HG03066 (cell line): ENCODE results near the gene RAX2.

Experiments used
- ATAC-seq: cut with Tn5 transposase; IDR thresholded peaks from one replicate; pipeline ENCODE4 v1.9.1; 2021; ENCODE audit warnings: low read depth; ENCODE audit not compliant: unreplicated experiment

RAX2 gene

GRCh38 chr19:3733549-3734309, 38.3 kb downstream of the RAX2 start:
- no peak for ATAC-seq

GRCh38 chr19:3732108-3732507, 39.9 kb downstream of the RAX2 start:
- ATAC-seq = no peak

DNA sequence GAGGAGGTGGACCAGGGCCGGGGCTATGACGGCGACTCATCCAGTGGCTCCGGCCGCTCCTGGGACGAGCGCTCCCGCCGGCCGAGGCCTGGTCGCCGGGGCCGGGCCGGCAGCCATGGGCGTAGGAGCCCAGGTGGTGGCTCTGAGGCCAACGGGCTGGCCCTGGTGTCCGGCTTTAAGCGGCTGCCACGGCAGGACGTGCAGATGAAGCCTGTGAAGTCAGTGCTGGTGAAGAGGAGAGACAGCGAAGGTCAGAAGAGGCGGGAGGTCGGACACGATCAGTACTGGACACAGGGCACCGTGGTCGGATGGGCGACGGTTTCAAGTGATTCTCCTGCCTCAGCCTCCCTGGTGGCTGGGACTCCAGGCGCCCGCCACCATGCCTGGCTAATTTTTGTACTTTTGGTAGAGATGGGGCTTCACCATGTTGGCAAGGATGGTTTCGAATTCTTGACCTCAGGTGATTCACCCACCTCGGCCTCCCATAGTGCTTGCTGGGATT, 41.5 kb downstream of the RAX2 start:
- no peak for ATAC-seq

DNA sequence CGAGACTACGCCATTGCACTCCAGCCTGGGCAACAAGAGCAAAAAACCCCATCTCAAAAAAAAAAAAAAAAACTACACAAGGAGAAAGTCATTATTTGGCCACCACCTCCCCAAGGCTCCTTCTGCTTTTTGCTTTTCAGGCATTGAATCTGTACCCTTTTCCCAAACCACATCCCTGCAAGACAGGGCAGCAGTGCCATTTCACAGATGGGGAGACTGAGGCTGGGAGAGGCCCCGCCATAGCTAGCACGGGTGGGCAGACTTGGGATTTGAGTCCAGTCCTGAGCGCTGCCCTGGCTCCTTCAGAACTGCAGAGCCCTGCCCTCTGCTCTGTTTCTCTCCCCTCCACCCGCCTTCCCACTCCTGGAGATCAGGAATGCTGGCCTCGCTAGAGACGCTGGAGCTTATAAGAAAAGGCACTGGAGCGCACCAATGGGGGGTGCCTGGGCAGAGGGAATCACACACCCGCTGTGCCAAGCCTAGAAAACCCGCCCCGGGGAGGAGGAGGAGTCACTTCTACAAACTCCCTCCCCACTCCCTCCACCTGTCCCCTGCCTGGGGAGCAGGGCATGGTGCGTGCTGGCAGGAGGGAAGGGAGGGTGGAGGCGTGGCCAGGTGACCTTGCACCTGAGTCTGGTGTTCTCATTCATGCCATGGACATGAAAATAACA, 46.3 kb downstream of the RAX2 start:
- ATAC-seq = no peak

DNA sequence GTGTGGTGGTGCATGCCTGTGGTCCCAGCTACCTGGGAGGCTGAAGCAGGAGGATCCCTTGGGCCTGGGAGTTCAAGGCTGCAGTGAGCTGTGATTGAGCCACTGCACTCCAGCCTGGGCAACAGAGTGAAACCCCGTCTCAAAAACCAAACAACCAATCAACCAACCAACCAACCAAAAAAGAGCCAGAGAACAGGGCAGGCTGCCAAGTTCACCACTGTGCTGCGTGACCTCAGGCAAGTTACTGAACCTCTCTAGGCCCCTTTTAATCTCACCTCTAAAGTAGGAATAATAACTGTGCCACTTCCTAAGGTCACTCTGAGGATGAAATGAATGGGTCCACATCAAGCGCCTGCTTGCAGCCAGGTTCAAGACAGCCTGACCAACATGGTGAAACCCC, 46.9 kb downstream of the RAX2 start:
- no peak for ATAC-seq

GRCh38 chr19:3723883-3724282, 48.1 kb downstream of the RAX2 start:
- ATAC-seq = no peak

DNA sequence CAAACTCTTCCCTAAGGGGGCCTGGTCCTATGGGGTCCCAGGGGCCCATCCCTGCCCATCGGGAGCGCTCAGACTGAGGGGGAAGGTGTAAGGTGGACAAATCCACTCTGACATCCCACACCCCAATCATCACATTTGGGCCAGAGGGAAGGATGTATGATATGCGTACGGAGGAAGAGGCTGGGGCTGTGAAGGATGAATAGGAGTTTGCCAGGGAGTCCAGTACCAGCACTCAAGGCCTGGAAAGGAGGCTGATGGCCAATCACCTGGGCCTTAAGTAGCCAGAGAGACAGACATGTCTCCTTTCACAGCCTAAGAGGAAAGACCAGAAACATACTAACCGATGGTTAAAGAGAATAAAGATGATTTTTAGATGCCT, 48.9 kb downstream of the RAX2 start:
- no peak for ATAC-seq

DNA sequence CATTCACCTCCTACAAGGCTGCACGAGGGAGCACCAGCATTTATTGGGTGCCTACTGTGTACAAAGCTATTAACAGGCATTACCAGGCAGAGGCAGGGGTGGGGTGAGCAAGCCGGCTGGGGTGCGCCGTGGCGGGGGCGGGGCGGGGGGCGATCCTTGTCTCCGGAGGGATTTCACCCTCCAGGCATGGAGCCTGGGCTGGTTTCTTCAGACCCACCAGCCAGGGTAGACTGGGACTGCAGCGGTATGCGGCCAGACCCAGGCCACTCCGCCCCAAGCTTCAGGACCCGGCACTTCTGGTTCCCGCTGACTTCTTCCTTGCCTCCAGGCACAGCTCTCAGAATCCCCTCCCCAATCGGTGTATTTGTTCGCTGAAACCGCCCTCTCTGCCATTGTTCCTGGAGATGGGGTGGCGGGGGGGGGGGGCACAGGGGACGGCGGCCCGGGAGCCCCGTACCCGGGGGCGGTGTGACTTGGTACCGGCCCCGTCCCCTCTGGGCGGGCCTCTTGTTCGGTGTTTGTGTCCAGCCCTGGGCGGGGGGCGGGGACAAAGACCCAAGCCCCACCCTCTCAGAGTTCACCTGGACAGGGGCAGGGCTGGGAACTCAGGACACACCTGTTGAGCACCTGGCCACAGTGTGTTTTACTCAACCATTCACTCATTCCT, 49.5 kb downstream of the RAX2 start:
- ATAC-seq = no peak

DNA sequence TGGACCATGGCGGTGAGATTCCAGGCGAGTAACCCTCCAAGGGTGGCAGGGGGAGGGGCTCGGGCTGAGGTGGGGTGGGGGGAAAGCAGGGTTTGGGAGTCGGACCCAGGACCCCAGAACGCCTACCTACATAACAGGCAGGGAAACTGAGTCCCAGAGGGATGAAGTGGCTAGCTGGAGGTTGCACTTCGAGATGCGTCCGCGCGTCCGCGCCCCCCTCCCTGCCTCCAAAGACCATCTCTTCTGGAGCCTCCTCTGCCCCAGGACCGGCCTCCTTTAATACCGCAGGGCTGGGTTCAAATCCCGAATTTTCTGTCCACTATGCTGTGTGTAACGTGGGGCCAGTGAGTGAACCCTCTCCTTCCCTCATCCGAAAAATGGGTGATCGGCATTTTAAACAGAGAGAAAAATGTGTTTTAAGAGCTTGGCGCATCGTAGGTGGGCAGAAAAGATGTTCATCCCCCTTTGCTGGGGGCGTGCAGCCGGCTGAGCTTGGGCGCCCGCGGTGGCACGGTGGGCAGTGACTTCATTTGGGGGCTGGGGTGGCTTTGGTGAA, 50.1 kb downstream of the RAX2 start:
- no peak for ATAC-seq

DNA sequence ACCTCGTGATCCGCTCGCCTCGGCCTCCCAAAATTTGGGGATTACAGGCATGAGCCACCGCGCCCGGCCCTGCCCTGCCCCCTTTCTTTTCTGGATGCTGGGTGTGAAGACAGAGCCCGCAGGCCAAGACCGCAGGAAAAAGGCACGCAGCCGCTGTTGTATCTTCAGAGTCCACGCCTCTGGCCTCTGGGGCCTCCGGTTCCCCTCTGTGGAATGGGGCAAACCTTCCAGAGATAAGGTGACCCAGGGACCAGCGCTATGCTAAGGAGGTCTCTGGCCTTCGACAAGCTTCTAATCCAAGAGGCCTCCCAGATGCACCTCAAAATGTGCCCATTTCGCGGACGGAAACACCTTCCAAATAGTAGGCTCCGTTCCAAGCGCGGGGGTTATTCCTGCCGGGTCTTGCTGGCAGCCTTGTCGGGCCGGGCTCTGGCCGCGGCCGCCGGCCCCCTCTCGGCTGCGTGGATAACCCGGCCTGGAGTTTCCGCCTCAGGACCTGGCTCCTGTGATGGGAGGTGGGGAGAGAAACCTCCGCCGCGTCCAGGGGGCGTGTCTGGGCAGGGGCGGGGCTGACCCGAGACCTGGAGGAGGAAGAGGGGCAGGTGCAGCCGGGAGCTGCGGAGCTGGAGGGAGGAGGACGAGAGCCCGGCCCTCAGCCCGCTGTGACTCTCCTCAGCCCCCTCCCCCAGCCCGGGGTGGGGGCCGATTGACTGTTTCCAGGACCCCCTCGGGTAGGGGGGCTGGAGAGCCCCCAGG, 50.7 kb downstream of the RAX2 start:
- no peak for ATAC-seq

DNA sequence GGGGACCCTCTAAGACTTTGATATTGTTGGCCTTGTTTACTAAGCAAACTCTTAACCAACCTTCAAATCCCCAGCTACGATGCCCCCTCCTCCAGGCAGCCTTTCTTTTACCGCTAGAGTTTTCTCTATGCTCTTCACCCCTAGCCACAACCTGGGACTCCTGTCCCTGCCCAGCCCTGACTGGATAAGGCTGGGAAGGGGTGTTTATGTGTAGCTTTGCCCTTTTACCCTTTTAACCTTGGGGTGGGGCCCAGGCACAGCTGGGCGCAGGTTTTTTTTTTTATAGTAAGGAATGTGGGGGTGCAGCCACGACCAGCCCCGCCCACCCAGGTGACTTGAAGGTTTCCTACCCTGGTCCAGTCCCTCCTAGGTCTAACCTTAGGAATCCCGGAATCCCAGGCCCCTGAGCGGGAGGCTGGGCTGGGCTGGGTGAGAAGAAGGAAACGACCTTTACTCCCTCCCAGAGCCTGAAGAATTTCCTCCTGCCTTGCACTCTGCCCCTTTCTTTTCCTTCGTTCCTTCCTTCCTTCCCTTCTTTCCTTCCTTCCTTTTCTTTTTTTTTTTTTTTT, 51.6 kb downstream of the RAX2 start:
- ATAC-seq = no peak

DNA sequence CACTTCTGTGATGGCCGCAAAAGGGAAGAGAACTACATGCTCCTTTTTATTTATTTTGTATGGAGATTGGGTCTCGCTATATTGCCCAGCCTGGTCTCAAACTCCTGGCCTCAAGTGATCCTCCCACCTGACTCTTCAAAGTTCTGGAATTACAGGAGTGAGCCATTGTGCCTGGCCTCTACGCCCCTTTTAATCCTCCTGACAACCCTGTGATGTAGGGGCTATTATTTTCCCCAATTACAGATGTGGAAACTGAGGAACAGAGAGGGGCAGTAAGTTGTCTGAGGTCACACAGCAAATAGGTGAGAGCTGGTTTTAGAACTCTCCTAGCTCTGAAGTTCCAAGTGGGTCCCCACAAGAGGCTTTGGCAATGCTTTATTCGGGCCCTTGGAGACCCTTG, 52.2 kb downstream of the RAX2 start:
- ATAC-seq = no peak
